HepG2 (cell line): Measurements from ENCODE around the gene SPATA32.

ENCODE experiments used
- HNRNPK ChIP-seq: fragments of 200-400 bp; formaldehyde crosslinking; IDR thresholded peaks from 2 replicates; pipeline ENCODE4 v1.6.1; 2018; ENCODE audit warnings: low read length, low read depth, moderate library complexity, mild to moderate bottlenecking; ENCODE audit not compliant: poor library complexity, severe bottlenecking
- KDM1A ChIP-seq: IDR thresholded peaks from 2 replicates; pipeline ENCODE4 v1.6.1; 2016; ENCODE audit warnings: missing compliant biosample characterization
- ZNF263 ChIP-seq: sonication (generic); formaldehyde crosslinking; IDR thresholded peaks from 2 replicates; pipeline ENCODE4 v1.4.0; 2020; ENCODE audit warnings: missing genetic modification reagents
- TF ChIP-seq, protein P1 (sequence below), 2 experiments: fragments of 450-650 bp in 1 of 2; sonication (generic) in 1 of 2; formaldehyde crosslinking; IDR thresholded peaks; 2 replicates each; pipeline versions ENCODE4 v1.5.0 to v1.8.0; 2020 to 2022; ENCODE audit warnings: mild to moderate bottlenecking in 1 of 2, missing genetic modification reagents in 1 of 2

DNA sequence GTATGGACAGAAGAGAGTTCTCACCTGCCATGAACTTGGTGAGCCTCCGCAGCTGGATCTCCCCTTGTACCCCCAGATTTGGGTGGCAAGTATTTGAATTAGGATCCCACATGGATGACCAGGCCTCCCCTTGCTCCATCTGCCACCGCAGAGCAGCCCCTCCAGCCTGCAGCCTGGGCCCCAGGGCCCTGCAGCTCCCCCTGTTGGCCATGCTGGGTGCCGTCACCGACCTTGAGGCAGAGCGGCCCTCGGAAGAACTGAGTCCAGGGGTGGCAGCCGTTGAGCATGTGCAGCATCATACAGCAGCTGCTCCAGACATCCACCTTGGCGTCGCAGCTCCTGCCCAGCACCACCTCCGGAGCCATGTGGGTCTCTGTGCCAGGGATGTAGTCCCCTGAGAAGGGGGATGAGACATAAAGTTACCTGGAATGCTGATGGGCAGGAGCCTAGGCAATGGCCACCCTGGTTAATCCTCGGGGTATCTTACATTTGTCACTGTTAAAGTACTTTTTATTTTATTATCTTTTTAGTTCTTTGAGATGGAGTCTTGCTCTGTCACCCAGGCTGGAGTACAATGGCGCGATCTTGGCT lies 9.0 kb upstream of the SPATA32 start:
- no peak for TF ChIP-seq HNRNPK
- TF ChIP-seq KDM1A (CRISPR knock-in tag), result no peak
- no peak for TF ChIP-seq ZNF263 (CRISPR knock-in tag)
- TF ChIP-seq, protein P1, sequence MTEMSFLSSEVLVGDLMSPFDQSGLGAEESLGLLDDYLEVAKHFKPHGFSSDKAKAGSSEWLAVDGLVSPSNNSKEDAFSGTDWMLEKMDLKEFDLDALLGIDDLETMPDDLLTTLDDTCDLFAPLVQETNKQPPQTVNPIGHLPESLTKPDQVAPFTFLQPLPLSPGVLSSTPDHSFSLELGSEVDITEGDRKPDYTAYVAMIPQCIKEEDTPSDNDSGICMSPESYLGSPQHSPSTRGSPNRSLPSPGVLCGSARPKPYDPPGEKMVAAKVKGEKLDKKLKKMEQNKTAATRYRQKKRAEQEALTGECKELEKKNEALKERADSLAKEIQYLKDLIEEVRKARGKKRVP (CRISPR knock-in tag; IDR thresholded peaks at IDR 0.05), result no peak
